GM20000 (cell line): ENCODE results near the gene PHKG1.
"Not testable (repeated sequence)": the region's sequence is repeated elsewhere in the genome, so short reads cannot be mapped to it uniquely, and the experiment has no call there.

Experiments used
- DNase-seq: peaks from one replicate; pipeline ENCODE4 v3.0.0; 2012; ENCODE audit warnings: low spot score
- CTCF ChIP-seq: IDR thresholded peaks from 2 replicates; pipeline ENCODE4 v1.5.1; 2012; ENCODE audit warnings: mild to moderate bottlenecking, control low read depth; ENCODE audit errors: extremely low read depth, missing control alignments

The PHKG1 gene

DNA sequence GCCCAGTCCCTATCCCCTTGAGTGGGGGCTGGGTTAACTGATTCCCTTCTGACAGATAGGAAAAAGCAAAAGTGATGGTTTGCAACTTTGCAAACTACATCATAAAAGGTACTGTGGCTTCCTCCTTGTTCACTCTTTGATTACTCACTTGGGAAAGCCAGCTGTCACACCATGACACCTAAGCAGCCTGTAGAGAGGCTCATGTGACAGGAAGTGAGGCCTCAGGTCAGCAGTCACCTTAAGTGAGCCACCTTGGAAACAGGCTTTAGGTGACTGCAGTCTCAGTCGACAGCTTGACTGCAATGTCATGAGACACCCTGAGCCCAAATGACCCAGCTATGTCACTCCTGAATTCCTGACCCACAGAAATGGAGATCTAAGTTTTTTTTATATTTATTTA is 17.9 kb upstream of the PHKG1 start:
- no peak for TF ChIP-seq CTCF

DNA sequence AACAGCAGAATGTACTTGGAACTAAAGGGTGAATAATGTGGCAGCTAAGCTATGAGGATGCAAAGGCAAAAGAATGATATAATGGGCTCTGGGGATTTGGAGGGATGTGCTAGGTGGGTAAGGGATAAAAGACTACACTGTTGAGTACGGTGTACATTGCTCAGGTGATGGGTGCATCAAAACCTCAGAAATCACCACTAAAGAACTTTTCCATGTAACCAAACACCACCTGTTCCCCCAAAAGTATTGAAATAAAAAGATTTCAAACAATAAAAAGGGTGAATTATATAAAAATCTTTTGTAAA is 15.2 kb upstream of the PHKG1 start:
- DNase-seq, result no peak
- TF ChIP-seq CTCF, result no peak

More for the DNA sequence above, 17.9 kb upstream of the PHKG1 start:
- DNase-seq, result no peak

GRCh38 chr7:56106108-56107073 is 13.6 kb upstream of the PHKG1 start, which contains the start of gene CHCHD2:
Gene CHCHD2, minus strand, starts transcription at chr7:56106476. Its CDS starts 63 bp downstream, at chr7:56106413.
- peak; percentile 95 for DNase-seq
- no peak for TF ChIP-seq CTCF

DNA sequence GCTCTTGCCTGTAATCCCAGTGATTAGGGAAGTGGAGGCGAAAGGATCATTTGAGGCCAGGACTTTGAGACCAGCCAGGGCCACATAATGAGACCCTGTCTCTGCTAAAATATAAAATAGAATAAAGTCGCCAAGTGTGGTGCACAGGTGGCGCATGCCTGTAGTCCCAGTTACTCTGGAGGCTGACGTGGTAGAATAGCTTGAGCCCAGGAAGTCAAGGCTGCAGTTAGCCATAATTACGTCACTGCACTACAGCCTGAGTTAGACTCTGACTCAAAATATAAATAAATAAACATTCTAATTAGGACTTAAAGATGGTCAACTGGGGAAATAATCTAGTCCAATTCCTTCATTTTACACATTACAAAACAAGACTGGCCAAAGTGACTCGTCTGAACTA is 12.8 kb upstream of the PHKG1 start:
- TF ChIP-seq CTCF, result no peak
- DNase-seq, result no peak

GRCh38 chr7:56104138-56104537 is 11.4 kb upstream of the PHKG1 start:
- not testable (repeated sequence) for DNase-seq

- DNase-seq, result no peak
- no peak for TF ChIP-seq CTCF
Measured at GRCh38 chr7:56099653-56100052, 6.9 kb upstream of the PHKG1 start.

- DNase-seq, result not testable (repeated sequence)
Measured at GRCh38 chr7:56098187-56099008, 5.6 kb upstream of the PHKG1 start.

DNA sequence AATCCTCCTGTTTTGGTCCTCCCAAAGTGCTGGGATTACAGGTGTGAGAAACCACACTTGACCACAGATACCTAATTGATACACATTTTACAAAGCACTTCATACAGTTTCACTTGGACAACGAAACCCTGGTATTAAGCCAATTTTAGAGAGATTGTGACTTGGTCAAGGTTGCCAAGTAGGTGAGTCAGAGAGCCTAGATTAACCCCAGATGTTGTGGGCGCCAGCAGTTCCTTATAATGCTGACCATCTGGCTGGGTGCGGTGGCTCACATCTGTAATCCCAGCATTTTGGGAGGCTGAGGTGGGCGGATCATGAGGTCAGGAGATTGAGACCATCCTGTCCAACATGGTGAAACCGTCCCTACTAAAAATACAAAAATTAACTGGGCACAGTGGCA is 4.9 kb upstream of the PHKG1 start:
- no peak for DNase-seq
- TF ChIP-seq CTCF, result no peak

DNA sequence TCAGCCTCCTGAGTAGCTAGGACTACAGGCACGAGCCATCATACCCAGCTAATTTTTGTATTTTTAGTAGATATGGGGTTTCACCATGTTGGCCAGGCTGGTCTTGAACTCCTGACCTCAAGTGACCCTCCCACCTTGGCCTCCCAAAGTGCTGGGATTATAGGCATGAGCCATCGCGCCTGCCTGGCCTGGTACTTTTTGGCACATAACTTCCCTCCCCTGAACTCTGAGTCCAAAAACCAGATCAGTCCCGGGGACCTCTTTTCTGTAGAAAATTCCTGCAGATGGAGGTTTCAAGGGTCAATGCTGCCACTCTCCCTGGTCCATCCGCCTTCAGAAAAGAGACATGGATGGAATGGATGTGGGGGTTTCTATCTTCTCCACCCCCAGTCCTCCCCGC is 364 bp downstream of the PHKG1 start:
- not testable (repeated sequence) for DNase-seq
